Renal cortex interstitium (tissue), 11 donors: ENCODE data around the gene APRT. TPM values are rescaled to one million over a fixed set of nuclear protein-coding genes. Genes with fewer than 3 reads are reported as not detected.

Experiments
- DNase-seq, 11 donors: peaks; one replicate each; pipeline ENCODE4 v3.0.0-alpha.2; 2013; ENCODE audit warnings: low read depth in 9 of 11, low spot score in 4 of 11; ENCODE audit errors: extremely low read depth in 1 of 11
- polyA plus RNA-seq, 3 donors: library from polyadenylated mRNA; unstranded; fragments of 120-200 nt; gene quantifications; one replicate each; pipeline ENCODE4 v1.2.1, GENCODE V29; 2013; ENCODE audit not compliant: insufficient read length in 3 of 3

Gene APRT
- polyA plus RNA-seq, 3 donors, result 70.7 to 114 (median 97.3) TPM

DNA sequence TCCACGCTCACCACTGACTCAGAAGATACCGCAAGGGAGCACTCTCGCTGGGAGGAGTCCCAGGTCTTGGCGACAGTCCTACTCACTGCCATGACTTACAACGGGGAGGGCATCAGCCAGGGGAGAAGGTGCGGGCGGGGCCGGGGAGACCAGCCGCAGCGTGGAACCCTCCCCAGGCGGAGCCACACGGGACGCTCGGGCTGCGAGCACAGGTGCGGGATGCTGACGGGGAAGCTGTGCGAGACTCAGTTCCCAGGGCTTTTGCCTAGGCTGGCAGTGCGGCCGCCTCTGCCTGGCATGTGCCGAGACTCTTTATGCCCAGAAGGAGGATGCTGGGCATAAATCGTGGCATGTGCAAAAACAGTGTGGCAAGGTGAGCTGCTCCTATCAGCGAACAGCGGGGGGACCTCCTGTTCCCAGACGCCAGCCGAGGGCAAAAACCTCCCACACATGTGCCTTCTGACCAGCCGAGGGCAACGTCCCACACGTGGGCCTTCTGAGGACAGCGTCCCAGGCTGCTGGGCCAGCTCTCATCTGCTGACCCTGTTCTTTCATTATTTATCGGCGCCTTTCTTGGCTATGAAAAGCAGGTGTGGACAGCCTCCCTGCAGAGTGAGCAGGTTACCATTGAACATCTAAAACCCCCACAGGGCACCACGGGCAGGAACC is 38.9 kb upstream of the APRT start:
- DNase-seq, result no peak

DNA sequence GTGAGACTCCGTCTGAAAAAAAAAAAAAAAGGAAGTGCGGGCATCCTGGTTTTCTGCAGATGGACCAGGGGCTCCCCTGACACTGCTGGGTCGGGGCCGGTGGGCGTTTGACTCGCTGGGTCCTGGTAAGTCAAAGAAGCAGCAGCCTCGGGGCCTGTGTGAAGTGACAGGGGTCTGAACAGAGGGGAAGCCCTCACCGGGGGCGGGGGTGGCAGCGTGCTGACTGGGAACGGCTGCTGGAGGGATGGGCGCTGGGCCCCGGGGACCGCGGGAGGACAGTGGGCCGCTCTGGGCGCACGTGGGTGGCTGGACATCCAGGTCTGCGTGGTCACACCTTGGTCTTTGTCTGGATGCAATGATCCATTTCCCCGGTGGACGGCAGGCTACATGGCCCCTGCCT is 36.8 kb upstream of the APRT start:
- no peak for DNase-seq

DNA sequence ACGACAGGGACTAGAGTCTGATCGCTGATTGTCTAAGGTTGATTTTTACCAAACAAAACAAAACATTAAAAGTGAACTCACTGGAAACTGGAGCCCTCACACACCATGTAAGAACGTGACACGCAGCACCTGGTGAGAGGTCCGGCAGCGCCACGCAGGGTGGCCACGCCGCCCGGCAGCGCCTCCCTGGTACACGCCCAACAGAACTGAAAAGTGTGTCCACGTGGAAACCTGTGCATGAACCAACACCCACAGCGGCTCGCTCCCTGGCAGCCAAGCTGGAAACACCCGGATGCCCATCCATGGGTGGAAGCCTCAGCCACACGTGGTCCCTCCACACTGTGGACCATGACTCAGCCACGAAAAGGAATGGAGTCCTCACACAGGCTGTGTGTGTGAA is 35.9 kb upstream of the APRT start:
- no peak for DNase-seq

DNA sequence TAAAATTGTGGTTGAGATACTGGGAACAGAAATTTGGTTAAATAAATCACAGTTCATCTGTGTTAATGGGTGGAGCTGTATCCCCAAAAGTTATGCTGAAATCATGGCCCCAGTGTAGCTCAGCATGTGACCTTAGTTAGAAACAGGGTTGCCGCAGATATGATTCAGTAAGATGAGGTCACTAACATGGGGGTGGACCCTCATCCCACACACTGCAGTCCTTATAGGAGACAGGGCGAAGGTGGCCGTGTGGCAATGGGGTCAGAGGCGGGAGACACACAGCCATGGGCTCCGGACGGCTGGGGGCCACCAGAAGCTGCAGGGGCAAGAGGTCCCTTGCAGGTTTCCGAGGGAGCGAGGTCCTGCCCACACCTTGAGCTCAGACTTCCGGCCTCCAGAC is 34.4 kb upstream of the APRT start:
- DNase-seq, result no peak

DNA sequence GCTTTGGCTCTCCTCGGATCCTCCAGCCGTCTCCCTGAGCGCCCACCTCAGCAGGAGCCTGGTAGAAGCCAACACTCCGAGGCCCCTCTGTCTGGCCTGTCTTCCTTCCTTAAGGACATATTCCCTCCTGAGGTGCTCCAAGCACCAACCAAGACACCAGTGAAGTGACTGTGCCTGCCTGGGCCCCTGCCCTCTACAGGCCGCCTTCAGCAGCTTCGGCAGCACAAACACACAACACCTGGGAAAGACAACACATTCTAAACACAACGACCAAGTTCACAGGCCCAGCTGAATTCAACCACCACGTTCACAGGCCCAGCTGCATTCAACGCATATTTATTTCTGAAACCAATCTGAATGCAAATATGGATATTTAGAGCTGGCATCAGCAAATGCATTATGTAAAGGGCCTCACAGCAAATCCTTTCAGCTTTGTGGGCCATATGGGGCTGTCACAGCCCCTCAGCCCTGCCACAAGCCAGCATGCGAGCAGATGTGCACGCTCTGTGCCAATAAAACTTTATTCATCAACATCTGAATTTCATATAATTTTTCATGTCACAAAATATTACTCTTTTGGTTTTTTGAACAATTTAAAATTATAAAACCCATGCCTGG is 32.8 kb upstream of the APRT start:
- no peak for DNase-seq

DNA sequence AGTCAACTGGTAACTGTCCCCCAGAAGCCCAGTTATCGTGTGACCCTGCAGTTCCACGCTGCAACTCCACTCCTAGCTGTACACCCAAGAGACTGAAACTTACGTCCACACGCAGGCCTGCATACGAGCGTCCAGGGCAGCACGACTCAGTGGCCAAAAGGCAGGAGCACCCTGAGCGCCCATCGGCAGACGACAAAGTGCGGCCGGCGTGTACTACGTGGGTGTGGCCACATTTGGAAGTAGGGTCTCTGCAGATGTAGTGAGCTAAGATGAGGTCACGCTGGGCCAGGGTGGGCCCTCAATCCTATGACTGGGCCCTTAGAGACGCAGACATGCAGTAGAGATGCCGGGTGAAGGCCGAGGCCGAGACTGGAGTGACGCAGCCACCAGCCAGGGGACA is 31.5 kb upstream of the APRT start:
- DNase-seq, result no peak

DNA sequence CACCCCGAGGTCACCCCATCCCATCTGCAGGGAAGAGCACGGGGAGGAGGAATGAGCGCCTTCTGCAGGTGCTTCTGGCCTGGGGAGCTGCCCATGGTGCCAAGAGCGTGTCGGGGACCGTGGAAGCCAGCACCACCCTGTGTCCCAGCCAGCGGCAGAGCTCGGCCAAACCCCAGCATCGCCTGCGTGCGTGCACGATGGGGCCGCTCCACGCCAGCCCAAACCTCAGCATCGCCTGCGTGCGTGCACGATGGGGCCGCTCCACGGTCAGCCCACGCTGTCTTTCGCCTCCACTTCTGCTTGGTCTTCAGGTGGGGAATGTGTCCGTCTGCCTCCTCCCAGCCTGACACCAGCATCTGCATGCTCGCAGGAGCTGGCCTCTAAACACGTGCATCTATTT is 31.1 kb upstream of the APRT start:
- no peak for DNase-seq

DNA sequence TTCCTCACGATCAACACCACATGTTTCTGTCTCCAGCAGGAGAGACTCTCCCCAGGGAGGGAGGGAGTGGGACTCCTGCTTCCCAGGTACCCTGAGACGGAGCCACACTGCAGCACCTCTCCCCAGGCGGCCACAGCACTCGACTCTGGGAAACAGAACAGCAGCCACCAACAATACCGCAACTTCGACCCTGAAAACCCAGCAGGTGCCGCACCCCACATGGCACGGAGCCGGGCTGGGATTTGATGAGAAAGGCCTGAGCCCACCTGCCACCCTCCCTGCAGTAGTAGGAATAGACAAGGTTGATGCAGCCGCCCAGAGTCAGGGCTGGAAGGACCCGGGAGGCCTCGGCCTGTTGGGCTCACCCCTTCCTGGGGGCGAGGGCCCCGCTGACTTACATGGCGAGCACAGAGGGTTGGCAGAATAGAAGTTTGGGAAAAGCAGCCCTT is 30.6 kb upstream of the APRT start:
- no peak for DNase-seq

DNA sequence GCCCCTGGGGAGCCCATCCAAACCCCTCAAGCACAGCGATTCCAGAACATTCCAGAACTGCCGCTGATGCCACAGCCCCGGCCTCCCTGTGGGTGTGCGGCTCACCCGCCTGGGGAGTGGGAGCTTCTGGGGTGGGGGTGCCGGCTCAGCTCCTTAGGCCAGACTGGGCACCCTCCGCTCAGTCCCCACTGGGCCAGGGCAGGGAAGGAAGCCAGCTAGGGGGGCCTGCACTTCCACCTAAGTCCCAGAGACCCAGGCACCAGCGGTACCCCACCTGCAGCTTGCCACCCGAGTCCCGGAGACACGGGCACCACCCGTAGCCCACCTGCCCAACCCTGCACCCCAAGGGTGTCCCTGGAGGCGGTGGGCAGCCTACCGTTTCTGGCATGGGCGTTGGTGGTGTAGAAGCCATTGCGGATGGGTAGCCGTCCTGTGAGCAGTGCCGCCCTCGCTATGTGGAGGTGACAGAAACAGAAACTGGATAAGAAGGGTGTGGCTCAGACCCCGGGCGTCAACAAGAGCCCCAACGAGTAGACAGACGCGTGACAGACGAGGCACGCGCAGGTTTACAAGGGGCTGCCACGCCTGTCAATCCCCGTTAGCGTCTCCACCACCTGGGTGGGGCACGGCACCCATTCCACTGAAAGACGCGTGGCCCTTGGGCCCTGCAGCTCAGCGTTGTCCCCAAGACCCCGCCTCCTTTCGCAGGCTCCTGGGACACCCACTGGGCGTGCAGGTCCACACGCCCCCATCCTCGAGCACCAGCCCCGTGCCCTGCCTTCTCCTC is 30.0 kb upstream of the APRT start:
- no peak for DNase-seq

DNA sequence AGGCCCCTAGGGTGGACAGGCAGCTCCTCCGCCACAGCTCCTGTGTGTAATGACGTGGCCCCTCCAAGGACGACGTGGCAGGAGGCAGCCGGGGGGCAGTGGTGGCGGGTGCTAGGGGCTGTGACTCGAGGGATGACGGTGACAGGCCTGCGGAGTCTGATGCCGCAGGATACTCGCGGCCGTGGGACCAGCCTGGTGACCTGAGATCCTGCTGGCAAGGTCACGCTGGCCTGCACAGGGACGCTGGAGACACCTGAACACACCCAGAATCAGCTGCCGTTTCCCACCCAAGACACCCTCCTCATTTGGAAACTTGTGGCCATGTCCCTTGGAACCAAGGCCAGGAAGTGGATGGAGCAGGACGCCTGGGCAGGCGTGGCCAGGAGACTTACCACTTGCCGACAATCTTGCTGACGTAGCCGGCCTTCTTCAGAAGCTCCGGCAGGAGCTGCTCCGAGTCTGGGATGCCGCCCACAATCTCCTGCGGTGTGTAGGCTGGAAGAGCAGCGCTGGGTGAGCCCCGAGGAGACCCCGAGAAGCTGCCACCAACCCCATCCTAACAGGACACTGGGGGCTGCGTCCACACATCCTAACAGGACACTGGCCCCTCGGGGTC is 29.0 kb upstream of the APRT start:
- DNase-seq, result no peak

DNA sequence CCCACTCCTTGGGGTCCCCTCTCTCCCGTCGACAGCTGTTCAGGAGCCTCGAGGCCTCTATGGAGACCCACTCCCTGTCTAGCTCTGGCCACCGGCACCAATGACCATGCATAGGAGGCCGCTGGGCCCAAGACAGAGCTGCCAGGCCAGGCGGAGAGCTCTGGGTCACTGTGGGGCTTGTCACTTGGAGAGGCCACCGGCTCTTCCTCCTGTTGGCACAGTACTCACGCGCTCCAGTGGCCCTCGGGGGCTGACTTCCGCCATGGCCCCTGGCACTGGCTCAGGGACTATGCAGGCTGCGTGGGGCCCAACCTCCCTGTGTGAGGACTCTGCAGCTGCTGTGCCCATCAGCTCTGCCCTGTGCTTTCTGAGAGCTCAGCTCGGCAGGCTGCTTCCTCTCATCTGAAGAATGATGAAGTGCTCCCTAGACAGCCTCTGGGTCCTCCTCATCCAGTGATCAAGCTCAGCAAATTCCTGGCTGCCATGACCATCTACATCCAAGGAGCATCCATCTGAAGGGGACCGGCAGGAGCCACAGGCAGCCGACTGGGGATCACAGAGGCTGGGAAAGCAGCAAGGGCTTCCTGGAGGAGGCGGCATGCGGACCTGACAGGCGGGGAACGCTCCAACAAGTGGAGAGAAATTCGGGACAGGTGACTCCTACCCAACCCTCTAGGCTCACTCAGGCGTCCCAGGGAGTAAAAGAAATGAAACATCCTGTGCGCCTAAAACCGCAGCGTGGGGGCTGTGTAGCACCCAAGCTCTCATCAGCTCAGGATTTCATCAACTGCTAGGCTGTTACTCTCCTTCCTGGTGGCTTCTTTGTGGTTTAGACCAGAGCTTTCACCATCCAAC is 28.2 kb upstream of the APRT start:
- DNase-seq, result no peak

DNA sequence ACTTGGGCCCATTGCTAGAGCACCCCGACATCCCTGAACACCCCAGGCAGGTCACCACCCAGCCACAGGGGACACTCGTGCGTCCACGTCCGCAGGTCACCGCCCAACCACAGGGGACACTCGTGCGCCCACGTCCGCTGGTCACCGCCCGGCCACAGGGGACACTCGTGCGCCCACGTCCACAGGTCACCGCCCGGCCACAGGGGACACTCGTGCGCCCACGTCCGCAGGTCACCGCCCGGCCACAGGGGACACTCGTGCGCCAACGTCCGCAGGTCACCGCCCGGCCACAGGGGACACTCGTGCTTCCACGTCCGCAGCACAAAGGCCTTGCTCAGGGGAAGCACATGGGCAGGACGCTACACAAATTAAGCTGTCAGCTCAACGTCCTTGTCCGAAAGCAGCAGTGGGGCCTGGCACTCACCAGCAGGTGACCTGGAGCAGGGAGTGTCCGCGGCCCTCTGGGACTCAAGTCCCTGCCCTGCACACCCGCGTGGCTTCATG is 27.4 kb upstream of the APRT start:
- no peak for DNase-seq

DNA sequence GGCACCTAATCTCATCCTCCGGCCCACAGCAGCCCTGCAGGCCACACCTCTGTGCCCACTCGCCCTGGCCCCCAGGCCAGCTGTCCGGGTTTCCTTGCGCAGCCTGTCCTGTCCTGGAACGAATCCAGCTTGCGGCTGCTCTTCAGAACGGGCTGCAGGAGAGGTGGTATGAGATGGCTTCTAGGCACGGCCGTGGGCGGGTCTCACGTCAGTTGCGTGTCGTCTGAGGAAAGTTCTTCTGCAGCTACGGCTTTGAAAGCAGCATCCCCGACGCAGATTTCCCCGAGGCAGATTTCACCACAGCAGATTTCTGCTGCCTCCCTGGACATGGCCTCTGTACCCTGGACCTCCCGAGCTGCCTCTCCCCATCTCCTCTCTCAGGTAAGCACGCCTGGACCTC is 26.8 kb upstream of the APRT start:
- DNase-seq, result no peak

DNA sequence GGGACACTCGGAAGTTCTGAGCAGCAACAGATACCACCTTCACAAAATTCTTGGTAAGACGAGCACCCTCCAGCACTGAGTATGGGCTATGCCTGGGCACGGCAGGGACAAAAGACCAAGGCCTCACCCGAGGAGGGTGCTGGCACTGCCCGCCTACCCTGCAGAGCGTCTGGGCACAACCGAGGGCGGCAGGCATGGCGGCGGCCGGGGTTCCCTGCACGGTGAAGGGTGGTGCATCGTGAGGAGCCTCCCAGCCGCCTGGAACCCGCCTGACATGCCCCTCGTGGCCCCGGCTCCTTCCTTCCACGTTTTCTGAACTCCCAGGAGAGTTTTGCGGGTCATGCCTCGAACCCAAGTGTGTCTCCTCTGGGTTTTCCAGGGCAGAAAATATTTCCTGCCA is 26.1 kb upstream of the APRT start:
- no peak for DNase-seq

DNA sequence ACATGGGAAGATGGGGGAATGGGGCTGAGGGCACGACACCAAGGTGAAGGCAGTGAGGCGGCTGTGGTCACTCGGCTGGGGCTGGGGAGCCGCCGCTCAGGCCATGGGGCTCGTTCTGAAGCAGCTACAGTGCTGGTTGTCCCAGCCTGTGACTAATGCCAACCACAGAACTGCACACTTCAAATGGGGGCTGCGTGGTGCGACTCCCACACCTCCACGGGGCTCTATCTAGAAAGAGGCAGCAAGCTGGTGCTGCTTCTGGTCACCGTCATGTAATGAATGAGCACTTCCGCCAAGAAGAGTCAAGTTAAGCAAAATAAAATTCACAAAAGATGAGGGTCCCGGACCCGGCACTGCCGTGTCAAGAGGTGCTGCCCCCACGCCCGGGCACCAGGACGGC is 25.1 kb upstream of the APRT start:
- DNase-seq, result no peak

DNA sequence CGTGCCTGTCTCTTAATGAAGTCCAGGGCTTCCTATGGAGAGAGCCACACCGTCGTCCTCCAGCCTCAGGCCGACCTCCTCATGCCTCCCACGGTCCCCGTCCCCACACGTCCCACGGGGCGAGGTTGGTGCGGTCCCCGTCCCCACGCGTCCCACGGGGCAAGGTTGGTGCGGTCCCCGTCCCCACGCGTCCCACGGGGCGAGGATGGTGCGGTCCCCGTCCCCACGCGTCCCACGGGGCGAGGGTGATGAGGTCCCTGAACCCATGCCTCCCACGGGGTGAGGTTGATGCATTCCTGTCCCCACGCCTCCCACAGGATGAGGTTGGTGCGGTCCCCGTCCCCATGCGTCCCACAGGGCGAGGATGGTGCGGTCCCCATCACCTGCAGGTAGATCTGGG is 24.1 kb upstream of the APRT start:
- no peak for DNase-seq

DNA sequence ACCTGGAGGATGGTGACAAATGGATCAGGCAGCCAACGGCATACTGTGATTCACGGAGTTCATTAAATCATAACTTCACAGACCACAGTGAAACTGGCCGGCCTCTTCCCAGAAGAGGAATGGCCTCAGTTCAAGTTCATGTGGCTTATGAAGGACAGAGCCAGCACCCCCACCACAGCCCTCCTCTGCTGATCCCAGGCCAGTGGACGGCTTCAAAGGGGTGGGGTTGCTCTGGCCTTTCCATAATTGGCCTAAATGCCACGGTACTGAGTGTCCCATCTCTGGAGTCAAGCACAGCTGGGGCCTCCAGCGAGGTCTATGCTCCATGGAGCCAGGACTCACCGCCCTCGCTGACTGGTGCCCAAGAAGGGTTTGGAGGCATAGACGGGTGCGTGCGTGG is 23.7 kb upstream of the APRT start:
- no peak for DNase-seq

DNA sequence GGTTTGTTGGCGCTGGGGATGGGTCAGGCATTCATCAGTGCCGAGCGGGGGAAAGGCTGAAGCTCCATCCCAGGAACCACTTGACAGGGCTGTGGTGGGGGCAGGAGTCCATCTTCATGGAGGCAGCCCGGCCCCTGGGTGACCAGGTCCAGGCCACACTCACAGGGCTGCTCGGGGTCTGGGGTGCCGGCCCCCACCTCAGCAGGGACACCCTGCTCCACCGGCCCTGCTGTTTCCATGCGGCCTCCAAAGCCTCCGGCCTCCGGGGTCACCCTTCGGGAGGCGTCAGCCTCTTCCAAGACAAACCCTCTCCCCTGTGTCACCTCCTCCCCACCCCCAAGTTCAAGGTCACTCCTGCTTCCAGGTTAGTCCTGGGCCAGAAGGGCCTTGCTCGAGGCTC is 22.9 kb upstream of the APRT start:
- no peak for DNase-seq

DNA sequence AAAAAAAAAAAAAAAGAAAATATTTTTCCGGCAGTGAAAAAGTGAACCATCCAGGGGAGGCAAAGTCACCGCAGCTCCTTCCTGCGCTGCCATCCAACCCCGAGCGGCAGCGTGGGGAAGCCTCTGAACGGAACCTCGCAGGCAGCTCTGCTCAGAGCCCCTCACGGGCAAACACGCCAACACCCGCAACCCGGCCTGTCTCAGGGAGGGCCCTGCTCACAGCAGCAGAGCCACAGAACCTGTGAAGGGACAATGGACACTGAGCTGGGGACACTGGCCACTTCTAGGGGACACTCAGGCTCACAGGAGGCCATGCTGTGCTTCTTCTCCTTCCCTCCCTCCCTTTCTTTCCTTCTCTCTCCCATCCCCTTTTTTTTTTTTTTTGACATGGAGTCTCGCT is 21.4 kb upstream of the APRT start:
- no peak for DNase-seq
